ENCODE data around the gene SLC9B1. TPM values are rescaled to one million over a fixed set of nuclear protein-coding genes. Genes with fewer than 3 reads are reported as not detected.
"Not testable (repeated sequence)": the region's sequence is repeated elsewhere in the genome, so short reads cannot be mapped to it uniquely, and the experiment has no call there.

The SLC9B1 gene
- total RNA-seq, 1 experiment from 2014 or later, result 1.7 TPM

GRCh38 chr4:102981005-102981404, 38.5 kb downstream of the SLC9B1 start:
- CTCF ChIA-PET, result no interaction called here
- H3K36me3 ChIP-seq (ENCODE audit: control insufficient read depth, insufficient read depth, low read length), result no peaks in the 10 kb centered on the region
- H3K27me3 Mint-ChIP-seq (ENCODE audit: insufficient read depth, unreplicated experiment), result peaks cover 3% of the 10 kb centered on the region
- DNase-seq, result no peak
- no TSS peak for BruUV-seq (replicated peaks)
- H3K4me1 Mint-ChIP-seq (ENCODE audit: low read depth, unreplicated experiment), result no peaks in the 10 kb centered on the region
- TF ChIP-seq CTCF (IDR thresholded peaks at IDR 0.05; ENCODE audit: insufficient read depth in 1 of 2, low read depth in 1 of 2, low read length in 1 of 2, severe bottlenecking in 1 of 2, unreplicated experiment in 1 of 2), result no peak
- H3K9me3 ChIP-seq, result 0 out of 2 replicates have a peak, but pooled peaks cover 3% of the 10 kb centered on the region
- no peak overlapping the region for H3K27ac Mint-ChIP-seq (ENCODE audit: unreplicated experiment)
- no peaks in the 10 kb centered on the region for H3K4me1 ChIP-seq
- H3K4me3 Mint-ChIP-seq (ENCODE audit: unreplicated experiment), result no peak overlapping the region
- H3K27me3 ChIP-seq (replicated peaks; ENCODE audit: control insufficient read depth, insufficient read depth, low read length), result no peaks in the 10 kb centered on the region
- no peaks in the 10 kb centered on the region for H3K36me3 Mint-ChIP-seq (ENCODE audit: insufficient read depth, unreplicated experiment)
- no peak overlapping the region for H3K4me3 ChIP-seq (ENCODE audit: low read depth, low read length)
- intact Hi-C loops (cut with micrococcal nuclease; ENCODE audit: unreplicated experiment), result no loop called here
- POLR2A ChIA-PET, result no interaction called here
- H3K9me3 Mint-ChIP-seq (ENCODE audit: unreplicated experiment), result peaks cover 12% of the 10 kb centered on the region

GRCh38 chr4:102961813-102962212, 57.7 kb downstream of the SLC9B1 start:
- H3K36me3 Mint-ChIP-seq (ENCODE audit: insufficient read depth, unreplicated experiment); H3K27ac Mint-ChIP-seq (ENCODE audit: unreplicated experiment); H3K27me3 ChIP-seq (replicated peaks; ENCODE audit: control insufficient read depth, insufficient read depth, low read length); CTCF ChIA-PET; H3K9me3 ChIP-seq; H3K9me3 Mint-ChIP-seq (ENCODE audit: unreplicated experiment); BruUV-seq (replicated peaks); POLR2A ChIA-PET; H3K4me3 Mint-ChIP-seq (ENCODE audit: unreplicated experiment); H3K36me3 ChIP-seq (ENCODE audit: control insufficient read depth, insufficient read depth, low read length); H3K4me3 ChIP-seq (ENCODE audit: low read depth, low read length); intact Hi-C loops (cut with micrococcal nuclease; ENCODE audit: unreplicated experiment); DNase-seq; H3K4me1 Mint-ChIP-seq (ENCODE audit: low read depth, unreplicated experiment); H3K4me1 ChIP-seq: not testable (repeated sequence)
- peaks cover 11% of the 10 kb centered on the region for H3K27me3 Mint-ChIP-seq (ENCODE audit: insufficient read depth, unreplicated experiment)

- H3K4me1 Mint-ChIP-seq (ENCODE audit: low read depth, unreplicated experiment), result no peaks in the 10 kb centered on the region
- Histone ChIP-seq H3K4me3 (ENCODE audit: low read depth, low read length) (no peak overlapping the region), H3K9me3 (no peaks in the 10 kb centered on the region), H3K27me3 (replicated peaks; ENCODE audit: control insufficient read depth, insufficient read depth, low read length) (no peaks in the 10 kb centered on the region), H3K4me1 (no peaks in the 10 kb centered on the region), H3K36me3 (ENCODE audit: control insufficient read depth, insufficient read depth, low read length) (no peaks in the 10 kb centered on the region)
- no peak for TF ChIP-seq CTCF (IDR thresholded peaks at IDR 0.05; ENCODE audit: insufficient read depth in 1 of 2, low read depth in 1 of 2, low read length in 1 of 2, severe bottlenecking in 1 of 2, unreplicated experiment in 1 of 2)
- peaks cover 17% of the 10 kb centered on the region for H3K27me3 Mint-ChIP-seq (ENCODE audit: insufficient read depth, unreplicated experiment)
- no peak overlapping the region for H3K27ac Mint-ChIP-seq (ENCODE audit: unreplicated experiment)
- no TSS peak for BruUV-seq (replicated peaks)
- H3K4me3 Mint-ChIP-seq (ENCODE audit: unreplicated experiment), result no peak overlapping the region
- ChIA-PET CTCF (no interaction called here), POLR2A (no interaction called here)
- DNase-seq, result no peak
- no peaks in the 10 kb centered on the region for H3K36me3 Mint-ChIP-seq (ENCODE audit: insufficient read depth, unreplicated experiment)
- H3K9me3 Mint-ChIP-seq (ENCODE audit: unreplicated experiment), result peaks cover 24% of the 10 kb centered on the region
- intact Hi-C loops (cut with micrococcal nuclease; ENCODE audit: unreplicated experiment), result no loop called here
Measured at GRCh38 chr4:102959496-102959895, 60.0 kb downstream of the SLC9B1 start.

GRCh38 chr4:102945066-102945465, 74.4 kb downstream of the SLC9B1 start:
- Mint-ChIP-seq H3K36me3 (ENCODE audit: insufficient read depth, unreplicated experiment) (no peaks in the 10 kb centered on the region), H3K4me3 (ENCODE audit: unreplicated experiment) (no peak overlapping the region), H3K27ac (ENCODE audit: unreplicated experiment) (no peak overlapping the region), H3K27me3 (ENCODE audit: insufficient read depth, unreplicated experiment) (peaks cover 10% of the 10 kb centered on the region), H3K4me1 (ENCODE audit: low read depth, unreplicated experiment) (no peaks in the 10 kb centered on the region), H3K9me3 (ENCODE audit: unreplicated experiment) (no peaks in the 10 kb centered on the region)
- DNase-seq, result no peak
- BruUV-seq (replicated peaks), result no TSS peak
- Histone ChIP-seq H3K4me1 (no peaks in the 10 kb centered on the region), H3K27me3 (replicated peaks; ENCODE audit: control insufficient read depth, insufficient read depth, low read length) (no peaks in the 10 kb centered on the region), H3K9me3 (no peaks in the 10 kb centered on the region), H3K4me3 (ENCODE audit: low read depth, low read length) (no peak overlapping the region), H3K36me3 (ENCODE audit: control insufficient read depth, insufficient read depth, low read length) (no peaks in the 10 kb centered on the region)
- CTCF ChIA-PET, result no interaction called here
- no peak for TF ChIP-seq CTCF (IDR thresholded peaks at IDR 0.05; ENCODE audit: insufficient read depth in 1 of 2, low read depth in 1 of 2, low read length in 1 of 2, severe bottlenecking in 1 of 2, unreplicated experiment in 1 of 2)
- intact Hi-C loops (cut with micrococcal nuclease; ENCODE audit: unreplicated experiment), result no loop called here
- POLR2A ChIA-PET, result no interaction called here

GRCh38 chr4:102938063-102938462, 81.4 kb downstream of the SLC9B1 start:
- H3K27ac Mint-ChIP-seq (ENCODE audit: unreplicated experiment); H3K4me1 Mint-ChIP-seq (ENCODE audit: low read depth, unreplicated experiment); DNase-seq; H3K27me3 ChIP-seq (replicated peaks; ENCODE audit: control insufficient read depth, insufficient read depth, low read length); CTCF ChIA-PET; intact Hi-C loops (cut with micrococcal nuclease; ENCODE audit: unreplicated experiment); H3K36me3 Mint-ChIP-seq (ENCODE audit: insufficient read depth, unreplicated experiment); H3K4me3 Mint-ChIP-seq (ENCODE audit: unreplicated experiment); POLR2A ChIA-PET; H3K4me3 ChIP-seq (ENCODE audit: low read depth, low read length); H3K4me1 ChIP-seq; H3K36me3 ChIP-seq (ENCODE audit: control insufficient read depth, insufficient read depth, low read length); H3K9me3 Mint-ChIP-seq (ENCODE audit: unreplicated experiment); BruUV-seq (replicated peaks); H3K9me3 ChIP-seq: not testable (repeated sequence)
- peaks cover 12% of the 10 kb centered on the region for H3K27me3 Mint-ChIP-seq (ENCODE audit: insufficient read depth, unreplicated experiment)

Data from Caco-2 (cell line).